K562 (cell line): ENCODE measurements around the gene GALNT7. TPM values are rescaled to one million over a fixed set of nuclear protein-coding genes. Genes with fewer than 3 reads are reported as not detected.

Source experiments
- ADNP ChIP-seq: fragments of 200-800 bp; sonication (Bioruptor generic); IDR thresholded peaks from 2 replicates; pipeline ENCODE4 v1.6.1; 2016; ENCODE audit warnings: missing genetic modification characterization, missing compliant biosample characterization
- BACH1 ChIP-seq: fragments of 200-800 bp; sonication (Bioruptor generic); IDR thresholded peaks from 2 replicates; pipeline ENCODE4 v1.6.1; 2016; ENCODE audit warnings: missing genetic modification characterization, missing compliant biosample characterization
- GTF2F1 ChIP-seq: IDR thresholded peaks from 2 replicates; pipeline ENCODE4 v1.6.1; 2011; ENCODE audit warnings: low read depth, low read length, improper control_type of control experiment
- HCFC1 ChIP-seq: IDR thresholded peaks from 2 replicates; pipeline ENCODE4 v1.6.1; 2012; ENCODE audit warnings: low read depth, low read length, improper control_type of control experiment
- PHTF2 ChIP-seq: fragments of 250-450 bp; sonication (Bioruptor Pico); IDR thresholded peaks from 2 replicates; pipeline ENCODE4 v1.5.0; 2021; ENCODE audit warnings: mild to moderate bottlenecking
- PTTG1 ChIP-seq: fragments of 450-650 bp; IDR thresholded peaks from 2 replicates; pipeline ENCODE4 v1.6.1; 2016; ENCODE audit warnings: low read depth, mild to moderate bottlenecking, missing genetic modification characterization, missing compliant biosample characterization
- RAD21 ChIP-seq, 2 experiments: fragments of 250-450 bp in 1 of 2; fragments of 450-650 bp in 1 of 2; sonication (Bioruptor Pico) in 1 of 2; formaldehyde crosslinking in 1 of 2; IDR thresholded peaks in 1 of 2; conservative IDR thresholded peaks in 1 of 2; 2 replicates each; pipeline versions ENCODE4 v1.4.0 to v1.8.0; 2020 to 2022; ENCODE audit warnings: mild to moderate bottlenecking in 2 of 2, moderate library complexity in 1 of 2
- SRSF7 ChIP-seq: fragments of 200-400 bp; formaldehyde crosslinking; optimal IDR thresholded peaks from 2 replicates; pipeline ENCODE3; 2017; ENCODE audit warnings: mild to moderate bottlenecking, low read depth, low read length
- THAP7 ChIP-seq: fragments of 250-450 bp; sonication (Bioruptor Pico); IDR thresholded peaks from 2 replicates; pipeline ENCODE4 v1.5.0; 2021
- TSHZ1 ChIP-seq: fragments of 250-450 bp; sonication (Bioruptor Pico); IDR thresholded peaks from 2 replicates; pipeline ENCODE4 v1.4.0; 2020; ENCODE audit warnings: mild to moderate bottlenecking, moderate library complexity
- ZBTB33 ChIP-seq: sonication (generic); formaldehyde crosslinking; IDR thresholded peaks from 2 replicates; pipeline ENCODE4 v1.8.1; 2023; ENCODE audit warnings: mild to moderate bottlenecking, missing genetic modification reagents
- ZNF212 ChIP-seq: fragments of 450-650 bp; formaldehyde crosslinking; IDR thresholded peaks from 2 replicates; pipeline ENCODE4 v1.4.0; 2020; ENCODE audit warnings: mild to moderate bottlenecking
- ZNF609 ChIP-seq: sonication (generic); formaldehyde crosslinking; IDR thresholded peaks from 2 replicates; pipeline ENCODE4 v1.8.1; 2023; ENCODE audit warnings: missing genetic modification reagents, mild to moderate bottlenecking, borderline replicate concordance
- polyA plus RNA-seq, 8 experiments: library from polyadenylated mRNA; depleted of rRNA in 4 of 8; stranded (reverse) in 5 of 8; unstranded in 3 of 8; fragments of >200 nt; fragmentation: Nextera tagmentation in 2 of 8; fragmentation: Illumina TruSeq in 1 of 8; extraction: Ambion mirVana in 2 of 8; extraction: Trizol in 1 of 8; gene quantifications; 2 replicates each; pipeline versions ENCODE4 v1.2.1 to v1.2.3, GENCODE V29; 2011 to 2014; ENCODE audit warnings: inconsistent platforms in 1 of 8, missing spikeins in 1 of 8
- total RNA-seq, 7 experiments: library from RNA; depleted of rRNA in 6 of 7; stranded (reverse); fragments of >200 nt in 6 of 7; fragmentation: Illumina TruSeq in 2 of 7; extraction: Trizol in 2 of 7; gene quantifications; 2 replicates each; pipeline versions ENCODE4 v1.2.1 to v1.2.3, GENCODE V29; 2011 to 2021; ENCODE audit warnings: low replicate concordance in 1 of 7

GALNT7 gene
- total and polyA plus RNA-seq, 9 of the 15 experiments (the other 6 are each of a cell fraction or from before 2014, with no cell fraction given) = 16.7 to 38.7 (median 31.1) TPM

- no peak for TF ChIP-seq SRSF7
- no peak for TF ChIP-seq ZNF212 (CRISPR knock-in tag)
- no peak for TF ChIP-seq BACH1
- TF ChIP-seq ZBTB33 (CRISPR knock-in tag) = no peak; the same call in 1 of the 2 replicates
- TF ChIP-seq TSHZ1 (CRISPR knock-in tag) = no peak
- TF ChIP-seq PHTF2 (CRISPR knock-in tag) = no peak
- TF ChIP-seq ADNP (tag) = no peak
- TF ChIP-seq RAD21 (CRISPR knock-in tag; conservative IDR thresholded peaks at IDR 0.05 in 1 of 2, IDR thresholded peaks at IDR 0.05 in 1 of 2) = 0 out of 4 replicates have a peak, but pooled peaks of 1 of the 2 experiments have one; percentile 10
- TF ChIP-seq ZNF609 (CRISPR knock-in tag) = no peak; the same call in 1 of the 2 replicates
- no peak for TF ChIP-seq PTTG1 (tag)
- TF ChIP-seq THAP7 (CRISPR knock-in tag) = no peak
- TF ChIP-seq HCFC1 = no peak; the same call in 1 of the 2 replicates
- peak; percentile 63; the same call in 1 of the 2 replicates for TF ChIP-seq GTF2F1
Observed at GRCh38 chr4:173334085-173334890, 165.7 kb downstream of the GALNT7 start, which contains the start of gene HMGB2 (continued).
